Peyer's patch (tissue), 4 donors: ENCODE data around the gene TRPC4.

Source experiments
- POLR2A ChIP-seq, 2 donors: fragments of 450-650 bp; IDR thresholded peaks; one replicate each; pipeline ENCODE4 v1.5.1; 2017; ENCODE audit warnings: antibody characterized with exemption in 2 of 2, mild to moderate bottlenecking in 2 of 2, moderate library complexity in 2 of 2
- TF ChIP-seq, protein P1 (sequence below), 6 experiments: fragments of 450-650 bp in 4 of 6; fragments of 200-600 bp in 2 of 6; sonication (generic) in 1 of 6; IDR thresholded peaks; one replicate each; pipeline ENCODE4 v1.5.1; 2017 to 2019; ENCODE audit warnings: antibody characterized with exemption in 6 of 6, mild to moderate bottlenecking in 3 of 6, moderate library complexity in 1 of 6

DNA sequence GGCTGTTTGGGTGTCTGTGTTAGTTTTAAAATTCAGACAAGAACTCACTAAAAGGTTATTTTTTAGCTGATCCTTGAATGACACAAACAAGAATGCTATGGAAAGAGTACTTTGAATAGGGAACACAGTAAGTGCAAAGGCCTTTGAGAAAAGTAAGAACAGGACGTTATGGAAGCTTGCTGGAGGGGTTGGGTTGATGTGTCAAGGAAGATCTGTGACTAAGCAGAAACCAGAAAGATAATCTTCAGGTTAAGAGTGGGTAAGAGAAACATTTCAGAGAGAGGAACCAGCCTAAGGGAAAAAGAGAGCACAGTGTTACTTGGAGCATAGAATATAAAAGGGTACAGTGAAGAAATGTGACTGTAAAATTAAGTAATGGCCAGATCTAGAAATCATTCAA lies 41.2 kb upstream of the TRPC4 start:
- TF ChIP-seq, protein P1, sequence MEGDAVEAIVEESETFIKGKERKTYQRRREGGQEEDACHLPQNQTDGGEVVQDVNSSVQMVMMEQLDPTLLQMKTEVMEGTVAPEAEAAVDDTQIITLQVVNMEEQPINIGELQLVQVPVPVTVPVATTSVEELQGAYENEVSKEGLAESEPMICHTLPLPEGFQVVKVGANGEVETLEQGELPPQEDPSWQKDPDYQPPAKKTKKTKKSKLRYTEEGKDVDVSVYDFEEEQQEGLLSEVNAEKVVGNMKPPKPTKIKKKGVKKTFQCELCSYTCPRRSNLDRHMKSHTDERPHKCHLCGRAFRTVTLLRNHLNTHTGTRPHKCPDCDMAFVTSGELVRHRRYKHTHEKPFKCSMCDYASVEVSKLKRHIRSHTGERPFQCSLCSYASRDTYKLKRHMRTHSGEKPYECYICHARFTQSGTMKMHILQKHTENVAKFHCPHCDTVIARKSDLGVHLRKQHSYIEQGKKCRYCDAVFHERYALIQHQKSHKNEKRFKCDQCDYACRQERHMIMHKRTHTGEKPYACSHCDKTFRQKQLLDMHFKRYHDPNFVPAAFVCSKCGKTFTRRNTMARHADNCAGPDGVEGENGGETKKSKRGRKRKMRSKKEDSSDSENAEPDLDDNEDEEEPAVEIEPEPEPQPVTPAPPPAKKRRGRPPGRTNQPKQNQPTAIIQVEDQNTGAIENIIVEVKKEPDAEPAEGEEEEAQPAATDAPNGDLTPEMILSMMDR (IDR thresholded peaks at IDR 0.05): no peak
- TF ChIP-seq POLR2A (IDR thresholded peaks at IDR 0.05): no peak
